Trophoblast cell (in vitro differentiated cells and primary cell): ENCODE data around the gene SLC5A10. TPM values are rescaled to one million over a fixed set of nuclear protein-coding genes. Genes with fewer than 3 reads are reported as not detected.

Source experiments
- DNase-seq, 2 donors: peaks; one replicate each; pipeline ENCODE4 v3.0.0-alpha.2; 2016
- H2AFZ ChIP-seq: 2 replicates; pipeline ENCODE4 v1.6.1; 2013; ENCODE audit warnings: low read length, moderate library complexity, mild to moderate bottlenecking; ENCODE audit not compliant: insufficient read depth, poor library complexity
- H2AK5ac ChIP-seq: 2 replicates; pipeline ENCODE4 v1.6.1; 2013; ENCODE audit warnings: mild to moderate bottlenecking, low read length
- H2BK120ac ChIP-seq: 2 replicates; pipeline ENCODE4 v1.6.1; 2013; ENCODE audit warnings: low read length, mild to moderate bottlenecking, moderate library complexity; ENCODE audit not compliant: insufficient read depth, poor library complexity
- H2BK12ac ChIP-seq: 2 replicates; pipeline ENCODE4 v1.6.1; 2013; ENCODE audit warnings: mild to moderate bottlenecking, low read length, moderate library complexity
- H2BK5ac ChIP-seq: 2 replicates; pipeline ENCODE4 v1.6.1; 2013; ENCODE audit warnings: low read length, low read depth, moderate library complexity, mild to moderate bottlenecking; ENCODE audit not compliant: poor library complexity
- H3K14ac ChIP-seq: 2 replicates; pipeline ENCODE4 v1.6.1; 2013; ENCODE audit warnings: mild to moderate bottlenecking, low read length
- H3K18ac ChIP-seq: 2 replicates; pipeline ENCODE4 v1.6.1; 2013; ENCODE audit warnings: mild to moderate bottlenecking, low read length
- H3K23ac ChIP-seq: 2 replicates; pipeline ENCODE4 v1.6.1; 2013; ENCODE audit warnings: low read length
- H3K27ac ChIP-seq: 2 replicates; pipeline ENCODE4 v1.5.1; 2013; ENCODE audit warnings: low read depth, mild to moderate bottlenecking, inconsistent platforms, low read length, moderate library complexity
- H3K27me3 ChIP-seq: 2 replicates; pipeline ENCODE4 v1.6.1; 2013; ENCODE audit warnings: inconsistent platforms, mild to moderate bottlenecking, low read length, moderate library complexity; ENCODE audit not compliant: insufficient read depth
- H3K36me3 ChIP-seq, 2 experiments: 1 replicate in 1 of 2; 2 replicates in 1 of 2; pipeline ENCODE4 v1.6.1; 2013; ENCODE audit warnings: low read length in 2 of 2, mild to moderate bottlenecking in 2 of 2, moderate library complexity in 1 of 2; ENCODE audit not compliant: insufficient read depth in 2 of 2, control insufficient read depth in 1 of 2
- H3K4ac ChIP-seq: 2 replicates; pipeline ENCODE4 v1.6.1; 2013; ENCODE audit warnings: low read depth, mild to moderate bottlenecking, low read length, moderate library complexity
- H3K4me1 ChIP-seq, 2 experiments: 1 replicate in 1 of 2; 2 replicates in 1 of 2; pipeline ENCODE4 v1.6.1; 2013; ENCODE audit warnings: low read length in 2 of 2, mild to moderate bottlenecking in 2 of 2, moderate library complexity in 1 of 2; ENCODE audit not compliant: insufficient read depth in 2 of 2, control insufficient read depth in 1 of 2
- H3K4me2 ChIP-seq: 2 replicates; pipeline ENCODE4 v1.6.1; 2013; ENCODE audit warnings: inconsistent platforms, mild to moderate bottlenecking, low read length, moderate library complexity
- H3K4me3 ChIP-seq: 2 replicates; pipeline ENCODE4 v1.5.1; 2013; ENCODE audit warnings: mild to moderate bottlenecking, low read depth, low read length, inconsistent platforms
- H3K79me1 ChIP-seq: one replicate; pipeline ENCODE4 v1.6.1; 2013; ENCODE audit warnings: low read length
- H3K79me2 ChIP-seq: 2 replicates; pipeline ENCODE4 v1.6.1; 2013; ENCODE audit warnings: low read length, mild to moderate bottlenecking; ENCODE audit not compliant: control insufficient read depth, insufficient read depth, poor library complexity
- H3K9ac ChIP-seq: 2 replicates; pipeline ENCODE4 v1.6.1; 2013; ENCODE audit warnings: mild to moderate bottlenecking, low read length
- H3K9me3 ChIP-seq: 2 replicates; pipeline ENCODE4 v1.6.1; 2013; ENCODE audit warnings: low read depth, mild to moderate bottlenecking, control low read depth, inconsistent platforms, low read length; ENCODE audit not compliant: insufficient read depth
- H4K12ac ChIP-seq: 2 replicates; pipeline ENCODE4 v1.6.1; 2013; ENCODE audit warnings: low read depth, mild to moderate bottlenecking, low read length, moderate library complexity
- H4K8ac ChIP-seq: 2 replicates; pipeline ENCODE4 v1.6.1; 2013; ENCODE audit warnings: low read depth, mild to moderate bottlenecking, low read length, moderate library complexity
- H4K91ac ChIP-seq: one replicate; pipeline ENCODE4 v1.6.1; 2013; ENCODE audit warnings: low read depth, mild to moderate bottlenecking, low read length, moderate library complexity
- WGBS: extraction: QIAGEN DNeasy Blood & Tissue Kit; methylation state at CpG from one replicate; pipeline ENCODE4 v1.1.7; 2013; ENCODE audit warnings: missing lambda C conversion rate; ENCODE audit not compliant: insufficient read length, insufficient coverage; ENCODE audit errors: extremely low coverage; 5-methylcytosine and 5-hydroxymethylcytosine counted together
- polyA plus RNA-seq: library from polyadenylated mRNA; stranded (reverse); fragments of 200-250 nt; gene quantifications from 2 replicates; pipeline ENCODE4 v1.2.3, GENCODE V29; 2013

SLC5A10 gene
- polyA plus RNA-seq = 0.21 and 0.25 TPM in 2 replicates

GRCh38 chr17:18951941-18952842, at the start of gene SLC5A10:
SLC5A10 (plus strand) TSS chr17:18952165; CDS start chr17:18952206, 41 bp downstream.
- WGBS = no CpG with 5 or more reads among the region's 17 CpGs
- no peaks in the 10 kb centered on the region for H3K79me2 ChIP-seq
- no peak within 1 kb of the TSS for H3K18ac ChIP-seq
- H4K12ac ChIP-seq = no peak within 1 kb of the TSS
- no peaks in the 10 kb centered on the region for H3K79me1 ChIP-seq
- H3K27ac ChIP-seq = no peak within 1 kb of the TSS
- H2BK5ac ChIP-seq = no peak within 1 kb of the TSS
- H3K4me1 ChIP-seq = peaks cover 8 to 14% of the 10 kb centered on the region in 2 experiments
- H3K23ac ChIP-seq = no peak within 1 kb of the TSS
- no peak within 1 kb of the TSS for H3K14ac ChIP-seq
- H3K4ac ChIP-seq = no peak within 1 kb of the TSS
- no peak within 1 kb of the TSS for H4K8ac ChIP-seq
- peaks cover 4% of the 10 kb centered on the region for H3K9me3 ChIP-seq
- no peak for DNase-seq
- no peak within 1 kb of the TSS for H2BK120ac ChIP-seq
- no peak within 1 kb of the TSS for H3K4me3 ChIP-seq
- H2AFZ ChIP-seq = no peak within 1 kb of the TSS
- H3K36me3 ChIP-seq = no peaks in the 10 kb centered on the region
- H4K91ac ChIP-seq = no peak within 1 kb of the TSS
- no peak within 1 kb of the TSS for H3K9ac ChIP-seq
- no peaks in the 10 kb centered on the region for H3K27me3 ChIP-seq
- no peak within 1 kb of the TSS for H2BK12ac ChIP-seq
- no peak within 1 kb of the TSS for H2AK5ac ChIP-seq
- no peak within 1 kb of the TSS for H3K4me2 ChIP-seq

DNA sequence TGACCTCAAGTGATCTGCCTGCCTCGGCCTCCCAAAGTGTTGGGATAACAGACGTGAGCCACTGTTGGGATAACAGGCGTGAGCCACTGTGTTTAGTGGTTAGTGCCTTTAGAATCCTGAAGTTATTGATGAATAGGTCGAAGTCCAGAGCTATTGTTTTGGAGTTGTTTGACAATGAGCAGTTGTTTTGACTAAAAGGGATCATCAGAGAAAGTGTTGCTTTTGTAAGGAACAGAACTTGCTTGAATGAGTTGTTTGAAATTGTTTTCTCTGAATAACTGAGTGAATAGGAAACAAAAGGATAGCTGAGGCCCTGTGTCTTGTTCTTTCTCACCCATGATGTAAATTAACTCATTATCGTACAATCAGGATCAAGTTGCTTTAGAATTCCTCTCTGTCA, 47.5 kb upstream of the SLC5A10 start:
- WGBS = no CpG with 5 or more reads among the region's 5 CpGs
- Histone ChIP-seq H2BK120ac (no peak overlapping the region), H3K4ac (no peak overlapping the region), H3K9ac (no peak overlapping the region), H3K4me1 (no peaks in the 10 kb centered on the region), H3K14ac (no peak overlapping the region), H3K4me2 (no peak overlapping the region), H3K36me3 (peaks cover 14 to 19% of the 10 kb centered on the region in 2 experiments), H3K18ac (no peak overlapping the region), H4K91ac (no peak overlapping the region), H2AFZ (no peak overlapping the region), H2BK12ac (no peak overlapping the region), H4K12ac (no peak overlapping the region), H2AK5ac (no peak overlapping the region), H3K27ac (no peak overlapping the region), H4K8ac (no peak overlapping the region), H3K9me3 (no peaks in the 10 kb centered on the region), H2BK5ac (no peak overlapping the region), H3K23ac (no peak overlapping the region), H3K27me3 (no peaks in the 10 kb centered on the region), H3K4me3 (no peak overlapping the region), H3K79me2 (no peaks in the 10 kb centered on the region), H3K79me1 (no peaks in the 10 kb centered on the region)
- no peak for DNase-seq

- Histone ChIP-seq H2AK5ac (no peak overlapping the region), H2BK12ac (no peak overlapping the region), H3K27ac (no peak overlapping the region), H3K4me1 (peaks cover 3% of the 10 kb centered on the region in 2 experiments), H4K8ac (no peak overlapping the region), H3K23ac (no peak overlapping the region), H3K9ac (no peak overlapping the region), H3K9me3 (no peaks in the 10 kb centered on the region), H3K27me3 (no peaks in the 10 kb centered on the region), H2BK5ac (no peak overlapping the region), H3K18ac (no peak overlapping the region), H3K4ac (no peak overlapping the region), H3K79me1 (no peaks in the 10 kb centered on the region), H3K4me3 (no peak overlapping the region), H3K79me2 (no peaks in the 10 kb centered on the region), H4K91ac (no peak overlapping the region), H3K36me3 (peaks cover 12 to 18% of the 10 kb centered on the region in 2 experiments), H4K12ac (no peak overlapping the region), H3K14ac (no peak overlapping the region), H3K4me2 (no peak overlapping the region), H2BK120ac (no peak overlapping the region), H2AFZ (no peak overlapping the region)
- no CpG with 5 or more reads among the region's 5 CpGs for WGBS
- no peak for DNase-seq
Observed at GRCh38 chr17:18905226-18905625, 46.7 kb upstream of the SLC5A10 start.

DNA sequence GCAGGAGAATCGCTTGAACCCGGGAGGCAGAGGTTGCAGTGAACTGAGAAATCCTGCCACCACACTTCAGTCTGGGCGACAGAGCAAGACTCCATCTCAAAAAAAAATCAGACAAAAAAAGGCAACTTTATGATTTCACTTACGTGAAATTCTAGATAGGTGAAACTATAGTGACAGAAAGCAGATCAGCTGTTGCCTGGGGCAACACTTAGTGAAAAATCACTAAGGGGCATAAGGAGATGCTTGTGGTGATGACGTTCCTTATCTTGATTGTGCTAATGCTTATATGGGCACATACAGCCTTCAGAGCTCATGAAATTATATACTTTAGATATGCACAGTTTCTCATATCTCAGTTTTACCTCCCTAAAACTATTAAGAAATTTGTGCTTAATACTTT, 41.6 kb upstream of the SLC5A10 start:
- H2BK5ac ChIP-seq = no peak overlapping the region
- no peaks in the 10 kb centered on the region for H3K9me3 ChIP-seq
- no peak overlapping the region for H3K4ac ChIP-seq
- H3K4me3 ChIP-seq = no peak overlapping the region
- H3K18ac ChIP-seq = no peak overlapping the region
- no peaks in the 10 kb centered on the region for H3K27me3 ChIP-seq
- H4K8ac ChIP-seq = no peak overlapping the region
- no peak overlapping the region for H2AK5ac ChIP-seq
- peak; percentile 56 to 96 for DNase-seq
- peak overlapping the region; percentile 21 for H4K91ac ChIP-seq
- no peak overlapping the region for H2AFZ ChIP-seq
- no peaks in the 10 kb centered on the region for H3K79me2 ChIP-seq
- H3K36me3 ChIP-seq = peaks cover 25 to 26% of the 10 kb centered on the region in 2 experiments
- no peak overlapping the region for H4K12ac ChIP-seq
- peaks cover 5 to 12% of the 10 kb centered on the region in 2 experiments for H3K4me1 ChIP-seq
- H3K9ac ChIP-seq = no peak overlapping the region
- no peak overlapping the region for H3K4me2 ChIP-seq
- WGBS = no CpG with 5 or more reads among the region's 5 CpGs
- H2BK12ac ChIP-seq = no peak overlapping the region
- H2BK120ac ChIP-seq = no peak overlapping the region
- no peak overlapping the region for H3K23ac ChIP-seq
- peak overlapping the region; percentile 8 for H3K27ac ChIP-seq
- no peak overlapping the region for H3K14ac ChIP-seq
- peaks cover 2% of the 10 kb centered on the region for H3K79me1 ChIP-seq
